SK-N-SH (cell line): ENCODE results near the gene CNST. TPM values are rescaled to one million over a fixed set of nuclear protein-coding genes. Genes with fewer than 3 reads are reported as not detected.

Source experiments
- polyA plus RNA-seq, 3 experiments: library from polyadenylated mRNA; depleted of rRNA; stranded (reverse); fragments of >200 nt; gene quantifications; 2 replicates each; pipeline ENCODE4 v1.2.3, GENCODE V29; 2012
- small RNA-seq, 7 experiments: library from RNA; depleted of rRNA; stranded (forward); fragments of <200 nt; gene quantifications; one replicate each; pipeline ENCODE3, GENCODE V24; 2012

CNST gene
- polyA plus RNA-seq, 1 of the 3 experiments (the other 2 are of a cell fraction) = 21.7 TPM

Small RNA genes within 50 kb of the gene (small RNA-seq; reads per million reads assigned to genes)
- gene AL356583.2 = 0 reads per million in 7 experiments
- gene AL591623.2 = 0 to 0.11 (median 0) reads per million in 7 experiments

Other genes with a start within 250 kb of the CNST start
- 31.4 and 37.1 TPM in 2 replicates for gene SMYD3, start 59.2 kb upstream of the CNST start, polyA plus RNA-seq (2012; rRNA removed)
- 17.3 and 26.2 TPM in 2 replicates for gene TFB2M, start 195 bp upstream of the CNST start, polyA plus RNA-seq (2012; rRNA removed)
- 32.2 and 36.0 TPM in 2 replicates for gene SCCPDH, start 158.0 kb downstream of the CNST start, polyA plus RNA-seq (2012; rRNA removed)